ENCODE data around the gene PCSK9.

DNA sequence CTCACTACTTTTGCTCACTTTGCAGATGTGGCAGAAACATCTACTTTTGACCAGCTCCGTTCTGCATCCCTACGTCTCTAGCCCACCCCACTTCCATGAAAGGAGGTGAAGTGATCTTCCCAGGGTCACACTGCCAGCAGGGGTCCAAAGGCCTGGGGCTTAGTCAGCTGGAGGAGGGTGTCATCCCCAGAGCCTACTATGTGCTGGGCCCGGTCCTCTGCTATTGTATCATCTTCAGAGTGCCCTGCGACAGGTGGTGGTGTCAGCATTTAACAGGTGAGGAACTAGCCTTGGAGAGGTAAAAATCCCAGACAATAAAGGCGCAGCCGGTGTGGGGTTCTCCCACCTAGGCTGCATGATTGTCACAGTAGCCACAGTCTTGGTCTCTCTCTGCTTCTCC is 46.2 kb upstream of the PCSK9 start:
- TF ChIP-seq, protein P1, sequence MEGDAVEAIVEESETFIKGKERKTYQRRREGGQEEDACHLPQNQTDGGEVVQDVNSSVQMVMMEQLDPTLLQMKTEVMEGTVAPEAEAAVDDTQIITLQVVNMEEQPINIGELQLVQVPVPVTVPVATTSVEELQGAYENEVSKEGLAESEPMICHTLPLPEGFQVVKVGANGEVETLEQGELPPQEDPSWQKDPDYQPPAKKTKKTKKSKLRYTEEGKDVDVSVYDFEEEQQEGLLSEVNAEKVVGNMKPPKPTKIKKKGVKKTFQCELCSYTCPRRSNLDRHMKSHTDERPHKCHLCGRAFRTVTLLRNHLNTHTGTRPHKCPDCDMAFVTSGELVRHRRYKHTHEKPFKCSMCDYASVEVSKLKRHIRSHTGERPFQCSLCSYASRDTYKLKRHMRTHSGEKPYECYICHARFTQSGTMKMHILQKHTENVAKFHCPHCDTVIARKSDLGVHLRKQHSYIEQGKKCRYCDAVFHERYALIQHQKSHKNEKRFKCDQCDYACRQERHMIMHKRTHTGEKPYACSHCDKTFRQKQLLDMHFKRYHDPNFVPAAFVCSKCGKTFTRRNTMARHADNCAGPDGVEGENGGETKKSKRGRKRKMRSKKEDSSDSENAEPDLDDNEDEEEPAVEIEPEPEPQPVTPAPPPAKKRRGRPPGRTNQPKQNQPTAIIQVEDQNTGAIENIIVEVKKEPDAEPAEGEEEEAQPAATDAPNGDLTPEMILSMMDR (IDR thresholded peaks at IDR 0.05; ENCODE audit: low read length), result no peak
- TF ChIP-seq EZH2 (IDR thresholded peaks at IDR 0.05; ENCODE audit: borderline replicate concordance, low read length), result no peak

All from OCI-LY1 (cell line).